Sigmoid colon (tissue), 7 donors: ENCODE measurements around the gene TLCD1. TPM values are rescaled to one million over a fixed set of nuclear protein-coding genes. Genes with fewer than 3 reads are reported as not detected.

Source experiments
- DNase-seq: peaks from one replicate; pipeline ENCODE4 v3.0.0-alpha.2; 2019
- H3K27ac ChIP-seq, 4 donors: fragments of 200-600 bp; sonication (generic); one replicate each; pipeline ENCODE4 v1.5.1; 2016 to 2019; ENCODE audit warnings: mild to moderate bottlenecking in 1 of 4
- H3K27me3 ChIP-seq, 3 donors: fragments of 200-600 bp; sonication (generic); one replicate each; pipeline ENCODE4 v1.5.1; 2019; ENCODE audit warnings: mild to moderate bottlenecking in 1 of 3
- H3K36me3 ChIP-seq, 4 donors: fragments of 200-600 bp; sonication (generic); one replicate each; pipeline ENCODE4 v1.5.1; 2016 to 2019
- H3K4me1 ChIP-seq, 4 donors: fragments of 200-600 bp; sonication (generic); one replicate each; pipeline ENCODE4 v1.5.1; 2017 to 2019
- H3K4me3 ChIP-seq, 4 donors: fragments of 200-600 bp; sonication (generic); one replicate each; pipeline ENCODE4 v1.5.1; 2017 to 2019; ENCODE audit warnings: mild to moderate bottlenecking in 2 of 4, moderate library complexity in 1 of 4
- H3K9me3 ChIP-seq, 4 donors: fragments of 200-600 bp in 3 of 4; sonication (generic) in 3 of 4; one replicate each; pipeline versions ENCODE4 v1.5.1 to v1.6.1; 2013 to 2019
- CTCF ChIP-seq, 4 experiments: fragments of 450-650 bp in 3 of 4; fragments of 200-600 bp in 1 of 4; IDR thresholded peaks; one replicate each; pipeline ENCODE4 v1.5.1; 2016 to 2019; ENCODE audit warnings: antibody characterized with exemption in 4 of 4, mild to moderate bottlenecking in 3 of 4, moderate library complexity in 2 of 4
- EP300 ChIP-seq, 4 donors: sonication (generic); formaldehyde crosslinking; IDR thresholded peaks; one replicate each; pipeline ENCODE4 v1.6.1; 2017; ENCODE audit warnings: antibody characterized with exemption in 4 of 4
- POLR2A ChIP-seq, 2 donors: fragments of 450-650 bp; IDR thresholded peaks; one replicate each; pipeline ENCODE4 v1.6.1; 2016; ENCODE audit warnings: antibody characterized with exemption in 2 of 2, mild to moderate bottlenecking in 2 of 2, moderate library complexity in 2 of 2
- POLR2AphosphoS5 ChIP-seq, 4 donors: sonication (generic); formaldehyde crosslinking; IDR thresholded peaks; one replicate each; pipeline ENCODE4 v1.6.1; 2017; ENCODE audit warnings: antibody characterized with exemption in 4 of 4
- WGBS, 2 donors: extraction: QIAGEN DNeasy Blood & Tissue Kit; methylation state at CpG; one replicate each; pipeline ENCODE4 v1.1.7; 2013; 5-methylcytosine and 5-hydroxymethylcytosine counted together
- intact Hi-C: fragments of 100-400 bp; cut with DNase I; formaldehyde crosslinking; loops from one replicate; pipeline ENCODE4 v1.15.1; 2023
- polyA plus RNA-seq, 3 donors: library from polyadenylated mRNA; stranded (reverse); fragments of 200-250 nt; gene quantifications; one replicate each; pipeline ENCODE4 v1.2.3, GENCODE V29; 2013
- total RNA-seq, 4 donors: library from RNA; depleted of rRNA; stranded (reverse); fragments of >200 nt; gene quantifications; one replicate each; pipeline ENCODE4 v1.1.0, GENCODE V29; 2016
- donor health status: healthy with polysubstance abuse.
- donor health status: Bipolar disorder and iron deficiency.
- donor health status: healthy.

TLCD1 gene
- total and polyA plus RNA-seq, 7 donors = 0.66 to 14.2 (median 2.1) TPM; not detected in 2

GRCh38 chr17:28704219-28704858 lies 21.7 kb downstream of the TLCD1 start:
- no peak for DNase-seq
- Histone ChIP-seq H3K36me3 (peaks cover 25 to 47% (median 34%) of the 10 kb centered on the region in 4 donors), H3K27ac (no peak overlapping the region), H3K27me3 (no peaks in the 10 kb centered on the region), H3K9me3 (no peaks in the 10 kb centered on the region), H3K4me3 (no peak overlapping the region), H3K4me1 (no peaks in the 10 kb centered on the region)
- TF ChIP-seq CTCF (IDR thresholded peaks at IDR 0.05) = no peak
- TF ChIP-seq POLR2AphosphoS5 (IDR thresholded peaks at IDR 0.05) = no peak
- no peak for TF ChIP-seq EP300 (IDR thresholded peaks at IDR 0.05)
- no peak for TF ChIP-seq POLR2A (IDR thresholded peaks at IDR 0.05)
- 91 to 93% methylated on average over 14 of the region's 14 CpGs for WGBS, 2 donors
- intact Hi-C loops = no loop called here

DNA sequence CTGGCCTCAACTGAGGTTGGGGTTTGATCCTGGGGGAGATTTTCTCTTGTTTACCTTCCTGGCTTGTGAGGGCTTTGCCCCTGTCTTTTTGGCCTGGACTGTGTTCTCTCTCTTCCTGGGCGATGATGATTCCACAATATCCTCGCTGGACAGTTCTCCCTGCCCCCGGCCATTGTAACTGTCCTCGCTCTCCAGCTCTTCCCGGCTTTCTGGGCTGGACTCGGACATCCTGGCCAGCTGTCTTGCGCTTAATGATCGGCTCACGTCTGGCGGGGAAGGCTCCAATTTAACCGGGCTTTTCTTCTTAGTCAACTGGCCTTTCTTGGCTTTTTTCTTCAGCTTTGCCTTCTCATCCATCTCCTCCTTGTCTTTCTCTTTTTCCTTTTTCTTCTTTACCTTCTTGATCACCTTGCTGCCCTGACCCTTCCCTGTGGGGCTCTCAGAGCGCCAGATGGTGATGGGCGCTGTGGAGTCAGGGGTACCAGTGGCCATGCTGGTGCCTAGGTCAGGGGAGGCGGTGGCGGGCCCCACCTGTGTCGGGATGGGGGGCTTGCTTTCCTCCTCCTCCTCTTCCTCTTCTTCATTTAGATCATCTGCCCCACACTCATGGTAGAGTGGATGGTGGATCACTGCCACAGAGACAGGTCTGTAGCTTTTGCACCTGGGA lies 22.3 kb downstream of the TLCD1 start:
- no peak overlapping the region for H3K4me3 ChIP-seq
- H3K27ac ChIP-seq = no peak overlapping the region
- peaks cover 32 to 54% (median 41%) of the 10 kb centered on the region in 4 donors for H3K36me3 ChIP-seq
- H3K9me3 ChIP-seq = no peaks in the 10 kb centered on the region
- H3K4me1 ChIP-seq = no peaks in the 10 kb centered on the region
- intact Hi-C loops = no loop called here
- WGBS, 2 donors = 86 to 90% methylated on average over 16 of the region's 16 CpGs
- TF ChIP-seq POLR2AphosphoS5 (IDR thresholded peaks at IDR 0.05) (no peak), EP300 (IDR thresholded peaks at IDR 0.05) (no peak), POLR2A (IDR thresholded peaks at IDR 0.05) (no peak), CTCF (IDR thresholded peaks at IDR 0.05) (no peak)
- DNase-seq = no peak
- no peaks in the 10 kb centered on the region for H3K27me3 ChIP-seq

GRCh38 chr17:28702752-28703150 lies 23.3 kb downstream of the TLCD1 start:
- intact Hi-C loops = no loop called here
- DNase-seq = no peak
- no peak for TF ChIP-seq POLR2AphosphoS5 (IDR thresholded peaks at IDR 0.05)
- TF ChIP-seq EP300 (IDR thresholded peaks at IDR 0.05) = no peak
- no peak for TF ChIP-seq POLR2A (IDR thresholded peaks at IDR 0.05)
- TF ChIP-seq CTCF (IDR thresholded peaks at IDR 0.05) = no peak

GRCh38 chr17:28702026-28702751 lies 23.8 kb downstream of the TLCD1 start:
- no peaks in the 10 kb centered on the region for H3K9me3 ChIP-seq
- H3K36me3 ChIP-seq = peaks cover 47 to 69% (median 56%) of the 10 kb centered on the region in 4 donors
- no peak overlapping the region for H3K4me3 ChIP-seq
- no peak overlapping the region for H3K27ac ChIP-seq
- TF ChIP-seq POLR2AphosphoS5 (IDR thresholded peaks at IDR 0.05) (no peak), EP300 (IDR thresholded peaks at IDR 0.05) (no peak), POLR2A (IDR thresholded peaks at IDR 0.05) (no peak), CTCF (IDR thresholded peaks at IDR 0.05) (no peak)
- DNase-seq = no peak
- intact Hi-C loops = no loop called here
- 77 to 85% methylated on average over 10 of the region's 10 CpGs for WGBS, 2 donors
- no peaks in the 10 kb centered on the region for H3K27me3 ChIP-seq
- H3K4me1 ChIP-seq = no peaks in the 10 kb centered on the region

More at GRCh38 chr17:28702752-28703150, 23.3 kb downstream of the TLCD1 start:
- no peaks in the 10 kb centered on the region for H3K27me3 ChIP-seq
- WGBS, 2 donors = 75 to 86% methylated on average over 3 of the region's 3 CpGs
- H3K27ac ChIP-seq = no peak overlapping the region
- no peaks in the 10 kb centered on the region for H3K4me1 ChIP-seq
- no peak overlapping the region for H3K4me3 ChIP-seq
- H3K36me3 ChIP-seq = peaks cover 41 to 63% (median 50%) of the 10 kb centered on the region in 4 donors
- no peaks in the 10 kb centered on the region for H3K9me3 ChIP-seq
